ENCODE measurements around the gene PEX7.
"Not testable (repeated sequence)": the region's sequence is repeated elsewhere in the genome, so short reads cannot be mapped to it uniquely, and the experiment has no call there.

Gene PEX7

GRCh38 chr6:136840276-136841001 is 18.0 kb downstream of the PEX7 start:
- no peak for DNase-seq (ENCODE audit: low spot score)

GRCh38 chr6:136843210-136843609 is 20.8 kb downstream of the PEX7 start:
- DNase-seq (ENCODE audit: low spot score) = no peak

GRCh38 chr6:136846046-136846445 is 23.7 kb downstream of the PEX7 start:
- DNase-seq (ENCODE audit: low spot score) = no peak

- DNase-seq (ENCODE audit: low spot score) = not testable (repeated sequence)
These were observed 24.1 kb downstream of the PEX7 start for GRCh38 chr6:136846477-136846876.

- not testable (repeated sequence) for DNase-seq (ENCODE audit: low spot score)
These were observed 27.7 kb downstream of the PEX7 start for GRCh38 chr6:136849979-136850563.

GRCh38 chr6:136859430-136859829 is 37.0 kb downstream of the PEX7 start:
- no peak for DNase-seq (ENCODE audit: low spot score)

GRCh38 chr6:136860043-136860442 is 37.7 kb downstream of the PEX7 start:
- no peak for DNase-seq (ENCODE audit: low spot score)

- DNase-seq (ENCODE audit: low spot score) = no peak
These were observed 40.3 kb downstream of the PEX7 start for GRCh38 chr6:136862662-136863061.

GRCh38 chr6:136863752-136864151 is 41.4 kb downstream of the PEX7 start:
- DNase-seq (ENCODE audit: low spot score) = no peak

GRCh38 chr6:136864676-136865075 is 42.3 kb downstream of the PEX7 start:
- DNase-seq (ENCODE audit: low spot score) = no peak

GRCh38 chr6:136866872-136867416 is 44.6 kb downstream of the PEX7 start:
- no peak for DNase-seq (ENCODE audit: low spot score)

GRCh38 chr6:136869451-136869850 is 47.1 kb downstream of the PEX7 start:
- DNase-seq (ENCODE audit: low spot score) = no peak

GRCh38 chr6:136873748-136874147 is 51.4 kb downstream of the PEX7 start:
- no peak for DNase-seq (ENCODE audit: low spot score)

- DNase-seq (ENCODE audit: low spot score) = not testable (repeated sequence)
These were observed 54.1 kb downstream of the PEX7 start for GRCh38 chr6:136876469-136876868.

GRCh38 chr6:136880748-136881460 is 58.5 kb downstream of the PEX7 start:
- DNase-seq (ENCODE audit: low spot score) = no peak

GRCh38 chr6:136886091-136886490 is 63.7 kb downstream of the PEX7 start:
- DNase-seq (ENCODE audit: low spot score) = no peak

- no peak for DNase-seq (ENCODE audit: low spot score)
These were observed 65.6 kb downstream of the PEX7 start for GRCh38 chr6:136887953-136888352.

GRCh38 chr6:136889271-136890193 is 67.1 kb downstream of the PEX7 start:
- DNase-seq (ENCODE audit: low spot score) = no peak

- no peak for DNase-seq (ENCODE audit: low spot score)
These were observed 67.9 kb downstream of the PEX7 start for GRCh38 chr6:136890194-136890839.

- no peak for DNase-seq (ENCODE audit: low spot score)
These were observed 68.6 kb downstream of the PEX7 start for GRCh38 chr6:136890986-136891385.

GRCh38 chr6:136893187-136893586 is 70.8 kb downstream of the PEX7 start:
- DNase-seq (ENCODE audit: low spot score) = no peak
